Hepatocyte (in vitro differentiated cells): Measurements from ENCODE around the gene ZNF202. TPM values are rescaled to one million over a fixed set of nuclear protein-coding genes. Genes with fewer than 3 reads are reported as not detected.

Experiments used
- DNase-seq: peaks from one replicate; pipeline ENCODE4 v3.0.0-alpha.2; 2016; ENCODE audit warnings: low spot score
- H2AFZ ChIP-seq: fragments of 200-600 bp; sonication (generic); 2 replicates; pipeline ENCODE4 v1.6.0; 2016; ENCODE audit warnings: antibody characterized with exemption, mild to moderate bottlenecking
- H3K27ac ChIP-seq: fragments of 200-600 bp; sonication (generic); 2 replicates; pipeline ENCODE4 v1.5.1; 2016; ENCODE audit warnings: mild to moderate bottlenecking
- H3K27me3 ChIP-seq: fragments of 200-600 bp; sonication (generic); 2 replicates; pipeline ENCODE4 v1.6.1; 2016
- H3K36me3 ChIP-seq: fragments of 200-600 bp; sonication (generic); replicated peaks from 2 replicates; pipeline ENCODE4 v1.5.1; 2016; ENCODE audit warnings: low read depth; ENCODE audit not compliant: insufficient read depth
- H3K4me1 ChIP-seq: fragments of 200-600 bp; sonication (generic); 2 replicates; pipeline ENCODE4 v1.5.1; 2016; ENCODE audit warnings: mild to moderate bottlenecking, moderate library complexity; ENCODE audit not compliant: insufficient read depth
- H3K4me2 ChIP-seq: fragments of 200-600 bp; sonication (generic); 2 replicates; pipeline ENCODE4 v1.6.0; 2016
- H3K4me3 ChIP-seq: fragments of 200-600 bp; sonication (generic); 2 replicates; pipeline ENCODE4 v1.5.1; 2016; ENCODE audit warnings: mild to moderate bottlenecking
- H3K79me2 ChIP-seq: fragments of 200-600 bp; sonication (generic); 2 replicates; pipeline ENCODE4 v1.6.0; 2017; ENCODE audit warnings: mild to moderate bottlenecking
- H3K9me2 ChIP-seq: fragments of 200-600 bp; sonication (generic); replicated peaks from 2 replicates; pipeline ENCODE4 v1.6.0; 2017; ENCODE audit warnings: mild to moderate bottlenecking; ENCODE audit not compliant: insufficient read depth
- H3K9me3 ChIP-seq: fragments of 200-600 bp; sonication (generic); 2 replicates; pipeline ENCODE4 v1.5.1; 2016; ENCODE audit warnings: low read depth, mild to moderate bottlenecking
- H4K20me1 ChIP-seq: fragments of 200-600 bp; sonication (generic); 2 replicates; pipeline ENCODE4 v1.6.0; 2016; ENCODE audit warnings: mild to moderate bottlenecking; ENCODE audit not compliant: insufficient read depth, poor library complexity, severe bottlenecking
- CTCF ChIP-seq: fragments of 200-600 bp; sonication (generic); IDR thresholded peaks from 2 replicates; pipeline ENCODE4 v1.5.1; 2016; ENCODE audit warnings: antibody characterized with exemption, mild to moderate bottlenecking; ENCODE audit not compliant: poor library complexity
- EZH2 ChIP-seq: fragments of 200-600 bp; sonication (generic); IDR thresholded peaks from 2 replicates; pipeline ENCODE4 v1.6.1; 2016; ENCODE audit warnings: antibody characterized with exemption, mild to moderate bottlenecking, borderline replicate concordance
- EZH2phosphoT487 ChIP-seq: fragments of 200-600 bp; sonication (generic); IDR thresholded peaks from one replicate; pipeline ENCODE4 v1.6.1; 2018; ENCODE audit warnings: antibody characterized with exemption, mild to moderate bottlenecking, low read depth, moderate library complexity; ENCODE audit not compliant: unreplicated experiment, severe bottlenecking
- WGBS: methylation state at CpG from one replicate; pipeline ENCODE4 v1.1.6; 2016; ENCODE audit warnings: low lambda C conversion rate; ENCODE audit errors: missing lambda C conversion rate; 5-methylcytosine and 5-hydroxymethylcytosine counted together
- polyA plus RNA-seq: library from polyadenylated mRNA; unstranded; fragments of >200 nt; fragmentation: Nextera tagmentation; extraction: Ambion mirVana; gene quantifications from 2 replicates; pipeline ENCODE4 v1.2.1, GENCODE V29; 2016
- total RNA-seq: library from RNA; depleted of rRNA; stranded (reverse); fragments of >200 nt; gene quantifications from 2 replicates; pipeline ENCODE4 v1.2.3, GENCODE V29; 2014

Gene ZNF202
- total and polyA plus RNA-seq, 2 experiments from 2014 or later, result 5.7 to 8.4 TPM

- Histone ChIP-seq H3K4me1 (no peaks in the 10 kb centered on the region), H3K36me3 (no peaks in the 10 kb centered on the region), H3K4me3 (no peak overlapping the region), H3K79me2 (no peaks in the 10 kb centered on the region), H3K27me3 (no peaks in the 10 kb centered on the region), H3K9me3 (no peaks in the 10 kb centered on the region), H3K4me2 (no peak overlapping the region), H3K9me2 (no peaks in the 10 kb centered on the region), H2AFZ (no peak overlapping the region), H4K20me1 (no peaks in the 10 kb centered on the region), H3K27ac (no peak overlapping the region)
- WGBS, result over 99% methylated on average over 23 of the region's 23 CpGs
- DNase-seq, result no peak
- TF ChIP-seq EZH2phosphoT487 (no peak), CTCF (no peak), EZH2 (no peak)
Observed at GRCh38 chr11:123725995-123726655, 15.3 kb downstream of the ZNF202 start.

- Histone ChIP-seq H3K27me3 (peaks cover 7% of the 10 kb centered on the region), H3K4me1 (no peaks in the 10 kb centered on the region), H3K36me3 (no peaks in the 10 kb centered on the region), H3K9me3 (no peaks in the 10 kb centered on the region), H2AFZ (no peak overlapping the region), H3K79me2 (no peaks in the 10 kb centered on the region), H3K27ac (no peak overlapping the region), H3K4me2 (no peak overlapping the region), H3K9me2 (no peaks in the 10 kb centered on the region), H4K20me1 (no peaks in the 10 kb centered on the region), H3K4me3 (no peak overlapping the region)
- no peak for DNase-seq
- TF ChIP-seq EZH2 (no peak), CTCF (no peak), EZH2phosphoT487 (no peak)
- 86% methylated on average over 1 of the region's 1 CpG for WGBS
Observed at GRCh38 chr11:123719452-123719851, 22.0 kb downstream of the ZNF202 start.

GRCh38 chr11:123718469-123718868 lies 23.0 kb downstream of the ZNF202 start:
- no peaks in the 10 kb centered on the region for H3K4me1 ChIP-seq
- WGBS, result 96% methylated on average over 4 of the region's 4 CpGs
- no peak overlapping the region for H3K27ac ChIP-seq

More at GRCh38 chr11:123718469-123718868, 23.0 kb downstream of the ZNF202 start:
- H3K4me3 ChIP-seq, result no peak overlapping the region
- H3K79me2 ChIP-seq, result no peaks in the 10 kb centered on the region
- no peak for DNase-seq
- H2AFZ ChIP-seq, result no peak overlapping the region
- H3K9me2 ChIP-seq, result no peaks in the 10 kb centered on the region
- H4K20me1 ChIP-seq, result no peaks in the 10 kb centered on the region
- peaks cover 7% of the 10 kb centered on the region for H3K27me3 ChIP-seq
- no peak overlapping the region for H3K4me2 ChIP-seq
- H3K9me3 ChIP-seq, result no peaks in the 10 kb centered on the region
- no peaks in the 10 kb centered on the region for H3K36me3 ChIP-seq
- TF ChIP-seq EZH2phosphoT487 (no peak), CTCF (no peak), EZH2 (no peak)
